HEK293T (cell line): ENCODE results near the gene NEK10.
A peak's percentile ranks its signal among the peaks of the same experiment; 100 is the strongest.

ENCODE experiments used
- CTCF ChIA-PET: fragments of 350-600 bp; formaldehyde crosslinking; extraction: SDS; loops from one replicate; lab custom pipeline; 2021; ENCODE audit warnings: antibody characterized with exemption, inconsistent platforms; lab: Yijun Ruan, JAX
- POLR2A ChIA-PET: fragments of 350-600 bp; formaldehyde crosslinking; extraction: SDS; loops from one replicate; lab custom pipeline; 2020; ENCODE audit warnings: antibody characterized with exemption, inconsistent platforms; lab: Yijun Ruan, JAX
- DNase-seq: peaks from one replicate; pipeline ENCODE4 v3.0.0; 2012; ENCODE audit warnings: mixed read lengths; ENCODE audit errors: extremely low spot score
- ARNT ChIP-seq: fragments of 450-650 bp; IDR thresholded peaks from 2 replicates; pipeline ENCODE4 v1.6.1; 2017; ENCODE audit warnings: mild to moderate bottlenecking
- BHLHE40 ChIP-seq: fragments of 450-650 bp; IDR thresholded peaks from 2 replicates; pipeline ENCODE4 v1.6.1; 2016; ENCODE audit warnings: mild to moderate bottlenecking, moderate library complexity, borderline replicate concordance
- CTBP1 ChIP-seq: fragments of 450-650 bp; IDR thresholded peaks from 2 replicates; pipeline ENCODE4 v1.6.1; 2016; ENCODE audit warnings: borderline replicate concordance
- ELF4 ChIP-seq: fragments of 450-650 bp; IDR thresholded peaks from 2 replicates; pipeline ENCODE4 v1.6.1; 2017; ENCODE audit warnings: antibody characterized with exemption
- FOXA1 ChIP-seq: fragments of 450-650 bp; IDR thresholded peaks from 2 replicates; pipeline ENCODE4 v1.6.1; 2016; ENCODE audit warnings: mild to moderate bottlenecking
- FOXK2 ChIP-seq: fragments of 450-650 bp; IDR thresholded peaks from 2 replicates; pipeline ENCODE4 v1.6.1; 2016; ENCODE audit warnings: mild to moderate bottlenecking
- FOXM1 ChIP-seq: fragments of 450-650 bp; IDR thresholded peaks from 2 replicates; pipeline ENCODE4 v1.6.1; 2017; ENCODE audit warnings: mild to moderate bottlenecking, borderline replicate concordance
- HDGF ChIP-seq: fragments of 450-650 bp; IDR thresholded peaks from 2 replicates; pipeline ENCODE4 v1.6.1; 2017; ENCODE audit warnings: antibody characterized with exemption, borderline replicate concordance
- L3MBTL2 ChIP-seq: fragments of 450-650 bp; conservative IDR thresholded peaks from 2 replicates; pipeline ENCODE4 v1.6.1; 2016; ENCODE audit warnings: mild to moderate bottlenecking
- LEF1 ChIP-seq: fragments of 450-650 bp; IDR thresholded peaks from 2 replicates; pipeline ENCODE4 v1.6.1; 2017; ENCODE audit warnings: mild to moderate bottlenecking, borderline replicate concordance
- NFRKB ChIP-seq: fragments of 450-650 bp; IDR thresholded peaks from 2 replicates; pipeline ENCODE4 v1.6.1; 2016; ENCODE audit warnings: mild to moderate bottlenecking, moderate library complexity
- PKNOX1 ChIP-seq: fragments of 450-650 bp; IDR thresholded peaks from 2 replicates; pipeline ENCODE4 v1.6.1; 2016
- SP1 ChIP-seq: fragments of 450-650 bp; IDR thresholded peaks from 2 replicates; pipeline ENCODE4 v1.6.1; 2017
- SUZ12 ChIP-seq: fragments of 450-650 bp; IDR thresholded peaks from 2 replicates; pipeline ENCODE4 v1.6.1; 2016; ENCODE audit warnings: mild to moderate bottlenecking
- TARDBP ChIP-seq: fragments of 450-650 bp; IDR thresholded peaks from 2 replicates; pipeline ENCODE4 v1.6.1; 2016
- ZNF384 ChIP-seq: fragments of 450-650 bp; IDR thresholded peaks from 2 replicates; pipeline ENCODE4 v1.6.1; 2016

NEK10 gene

GRCh38 chr3:27319304-27319703 is 49.9 kb downstream of the NEK10 start:
- ChIA-PET CTCF (no interaction called here), POLR2A (no interaction called here)
- TF ChIP-seq FOXM1 (no peak), HDGF (no peak), ZNF384 (no peak), FOXK2 (no peak), BHLHE40 (no peak), ARNT (no peak), SUZ12 (no peak), PKNOX1 (no peak)
- no peak for DNase-seq

- no peak for DNase-seq
- TF ChIP-seq PKNOX1: no peak
- no peak for TF ChIP-seq NFRKB
- TF ChIP-seq FOXA1: no peak
- no peak for TF ChIP-seq LEF1
- no peak for TF ChIP-seq BHLHE40
- no peak for TF ChIP-seq FOXM1
- no peak for TF ChIP-seq ZNF384
- TF ChIP-seq CTBP1: no peak
- no peak for TF ChIP-seq L3MBTL2
- TF ChIP-seq ARNT: no peak
- no peak for TF ChIP-seq ELF4
- TF ChIP-seq HDGF: no peak
- TF ChIP-seq SUZ12: no peak
- no peak for TF ChIP-seq FOXK2
- TF ChIP-seq SP1: no peak
- ChIA-PET CTCF (interaction anchor here (0.6 kb wide), 1 partner anchor 106 kb away, joined by 3 read pairs; no protein-coding TSS in a partner anchor), POLR2A (no interaction called here)
Measured at GRCh38 chr3:27317096-27317495, 52.1 kb downstream of the NEK10 start.

GRCh38 chr3:27315003-27315402 is 54.2 kb downstream of the NEK10 start:
- POLR2A ChIA-PET: no interaction called here
- no peak for TF ChIP-seq LEF1
- TF ChIP-seq L3MBTL2: no peak
- TF ChIP-seq TARDBP: no peak
- no peak for TF ChIP-seq BHLHE40
- no peak for TF ChIP-seq FOXM1
- no peak for TF ChIP-seq ZNF384
- no peak for TF ChIP-seq NFRKB
- TF ChIP-seq ELF4: no peak
- no peak for TF ChIP-seq FOXA1
- no peak for TF ChIP-seq ARNT
- TF ChIP-seq SP1: no peak
- no peak for TF ChIP-seq FOXK2
- no peak for TF ChIP-seq HDGF
- no peak for TF ChIP-seq PKNOX1
- TF ChIP-seq SUZ12: no peak
- TF ChIP-seq CTBP1: no peak
- DNase-seq: no peak
- CTCF ChIA-PET: no interaction called here

GRCh38 chr3:27312044-27312668 is 57.0 kb downstream of the NEK10 start:
- no peak for TF ChIP-seq CTBP1
- no peak for TF ChIP-seq PKNOX1
- no peak for TF ChIP-seq LEF1
- no peak for TF ChIP-seq ELF4
- no peak for TF ChIP-seq SP1
- TF ChIP-seq FOXK2: no peak
- no peak for TF ChIP-seq FOXA1
- TF ChIP-seq TARDBP: no peak
- no peak for TF ChIP-seq ZNF384
- TF ChIP-seq HDGF: no peak
- TF ChIP-seq FOXM1: no peak
- TF ChIP-seq ARNT: no peak
- no peak for TF ChIP-seq L3MBTL2
- no peak for TF ChIP-seq NFRKB
- no peak for TF ChIP-seq BHLHE40
- DNase-seq: peak; percentile 57
- POLR2A ChIA-PET: no interaction called here
- CTCF ChIA-PET: interaction anchor here (0.5 to 0.6 kb wide), 2 partner anchors 58 to 336 kb away, joined by 3 to 5 read pairs; no protein-coding TSS in a partner anchor

GRCh38 chr3:27311400-27311799 is 57.8 kb downstream of the NEK10 start:
- DNase-seq: no peak
- ChIA-PET POLR2A (no interaction called here), CTCF (no interaction called here)
- TF ChIP-seq FOXA1 (no peak), TARDBP (no peak), BHLHE40 (no peak), LEF1 (no peak), ELF4 (no peak), ZNF384 (no peak), PKNOX1 (no peak), L3MBTL2 (no peak)
